Measurements from ENCODE around the gene TCF4.

The TCF4 gene

GRCh38 chr18:55585920-55586561, 2.0 kb downstream of the TCF4 start:
- DNase-seq (ENCODE audit: low read depth): no peak

- DNase-seq (ENCODE audit: low read depth): no peak
Measured at GRCh38 chr18:55585065-55585919, 2.7 kb downstream of the TCF4 start.

- DNase-seq (ENCODE audit: low read depth): no peak
Measured at GRCh38 chr18:55584201-55584600, 3.8 kb downstream of the TCF4 start.

- no peak for DNase-seq (ENCODE audit: low read depth)
Measured at GRCh38 chr18:55582325-55582724, 5.7 kb downstream of the TCF4 start.

GRCh38 chr18:55579501-55580270, 8.3 kb downstream of the TCF4 start:
- no peak for DNase-seq (ENCODE audit: low read depth)

- no peak for DNase-seq (ENCODE audit: low read depth)
Measured at GRCh38 chr18:55577812-55578539, 10.0 kb downstream of the TCF4 start.

GRCh38 chr18:55576001-55576400, 12.0 kb downstream of the TCF4 start:
- no peak for DNase-seq (ENCODE audit: low read depth)

- no peak for DNase-seq (ENCODE audit: low read depth)
Measured at GRCh38 chr18:55575066-55575465, 12.9 kb downstream of the TCF4 start.

- DNase-seq (ENCODE audit: low read depth): no peak
Measured at GRCh38 chr18:55573386-55573785, 14.6 kb downstream of the TCF4 start.

GRCh38 chr18:55570966-55571365, 17.0 kb downstream of the TCF4 start:
- DNase-seq (ENCODE audit: low read depth): no peak

- DNase-seq (ENCODE audit: low read depth): no peak
Measured at GRCh38 chr18:55566456-55566935, 21.5 kb downstream of the TCF4 start.

GRCh38 chr18:55559739-55560138, 28.3 kb downstream of the TCF4 start:
- DNase-seq (ENCODE audit: low read depth): no peak

GRCh38 chr18:55557211-55557610, 30.8 kb downstream of the TCF4 start:
- DNase-seq (ENCODE audit: low read depth): no peak

GRCh38 chr18:55555395-55556027, 32.5 kb downstream of the TCF4 start:
- DNase-seq (ENCODE audit: low read depth): no peak

GRCh38 chr18:55552526-55553189, 35.3 kb downstream of the TCF4 start:
- DNase-seq (ENCODE audit: low read depth): peak; percentile 41

- DNase-seq (ENCODE audit: low read depth): no peak
Measured at GRCh38 chr18:55551227-55551626, 36.8 kb downstream of the TCF4 start.

GRCh38 chr18:55550471-55550870, 37.5 kb downstream of the TCF4 start:
- DNase-seq (ENCODE audit: low read depth): no peak

- DNase-seq (ENCODE audit: low read depth): no peak
Measured at GRCh38 chr18:55549474-55550104, 38.4 kb downstream of the TCF4 start.

GRCh38 chr18:55547705-55548056, 40.3 kb downstream of the TCF4 start:
- DNase-seq (ENCODE audit: low read depth): no peak

Data from non-pigmented ciliary epithelial cell (primary cell).